Stimulated activated CD4-positive, alpha-beta T cell treated with anti-CD3 and anti-CD28 coated beads, Interleukin-2, amount 100 ng/mL, for 24 hours (primary cell): Measurements from ENCODE around the gene GCA.

Source experiments
- DNase-seq, 2 donors: peaks; one replicate each; pipeline ENCODE4 v3.0.0-alpha.2; 2020

Gene GCA

GRCh38 chr2:162328424-162329157 is 15.3 kb upstream of the GCA start:
- no peak for DNase-seq

DNA sequence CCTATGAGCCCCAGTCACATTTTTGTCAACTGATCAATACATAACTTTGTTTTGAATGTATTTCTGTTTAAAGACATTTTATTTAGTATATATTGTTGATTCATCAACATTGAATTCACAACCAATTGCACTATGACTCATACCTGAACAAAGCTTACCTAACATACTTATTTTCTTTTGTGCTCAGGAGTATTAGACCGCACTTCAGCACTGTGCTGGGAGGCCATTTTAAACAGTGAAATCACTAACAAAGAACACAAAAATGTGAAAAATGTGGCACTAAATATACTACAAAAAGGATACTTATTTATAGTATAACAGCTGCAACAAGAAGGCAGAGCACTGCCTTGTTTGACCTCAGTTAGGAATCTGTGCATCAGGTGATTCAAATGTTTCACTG is 13.1 kb upstream of the GCA start:
- no peak for DNase-seq

DNA sequence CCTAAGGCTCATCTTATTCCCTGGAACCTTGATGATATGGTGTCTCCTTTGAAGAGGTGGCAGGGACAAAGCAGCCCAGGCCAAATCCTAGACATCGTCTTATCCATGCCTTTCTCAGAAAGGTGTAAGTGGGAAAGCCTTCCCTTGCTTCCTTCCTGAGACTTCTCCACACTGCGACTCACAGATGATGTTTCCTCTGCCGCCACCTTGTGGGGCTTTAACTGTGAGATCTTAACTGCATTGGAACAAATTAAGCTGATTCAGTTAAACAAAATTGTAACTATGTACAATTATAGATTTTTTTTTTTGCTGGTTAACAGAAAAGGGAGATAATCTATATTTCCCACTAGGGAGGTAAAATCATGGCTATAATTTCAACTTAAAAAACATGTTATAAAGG is 10.0 kb upstream of the GCA start:
- DNase-seq = no peak

DNA sequence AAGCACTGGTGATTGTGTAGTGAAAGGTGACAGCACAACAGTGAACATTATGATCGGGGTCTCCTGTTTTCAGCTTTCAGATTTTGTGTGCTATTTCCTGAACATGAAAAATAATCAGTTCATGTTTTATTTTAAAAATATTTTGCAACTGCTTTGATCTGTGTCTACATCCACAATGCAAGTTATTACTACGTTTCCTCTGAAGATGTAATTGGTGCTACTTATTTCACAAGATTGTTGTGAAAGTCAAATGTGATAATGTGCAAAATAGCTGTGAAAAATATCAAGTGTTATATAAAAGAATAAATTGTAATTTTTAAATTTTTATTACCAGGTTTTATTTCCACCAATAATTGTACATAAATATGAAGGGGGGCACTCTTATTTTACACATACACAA is 6.1 kb upstream of the GCA start:
- DNase-seq = no peak

GRCh38 chr2:162340822-162341221 is 3.1 kb upstream of the GCA start:
- no peak for DNase-seq

- DNase-seq = no peak
These were observed 1.6 kb upstream of the GCA start for GRCh38 chr2:162342321-162342720.

DNA sequence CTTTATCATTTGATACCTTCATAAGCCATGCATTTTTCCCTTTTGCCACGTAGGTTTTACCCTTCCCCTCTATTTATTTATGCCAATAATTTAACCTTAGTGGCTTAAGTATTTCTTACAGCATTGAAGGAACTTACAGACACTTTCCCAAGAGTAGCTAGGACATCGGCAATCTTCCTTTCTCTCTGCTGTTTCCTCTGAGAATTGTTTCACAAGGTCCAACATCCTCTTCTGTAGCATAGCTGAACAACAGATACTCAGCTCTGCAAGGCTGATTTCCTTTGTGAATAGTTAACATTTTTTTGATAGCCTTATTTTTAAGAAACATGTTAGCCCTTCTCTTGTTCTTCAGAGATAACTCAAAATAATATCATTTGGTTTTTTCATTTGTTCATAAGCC is 1.1 kb upstream of the GCA start:
- DNase-seq = no peak

- DNase-seq = no peak
These were observed 474 bp upstream of the GCA start for GRCh38 chr2:162343492-162343823.

DNA sequence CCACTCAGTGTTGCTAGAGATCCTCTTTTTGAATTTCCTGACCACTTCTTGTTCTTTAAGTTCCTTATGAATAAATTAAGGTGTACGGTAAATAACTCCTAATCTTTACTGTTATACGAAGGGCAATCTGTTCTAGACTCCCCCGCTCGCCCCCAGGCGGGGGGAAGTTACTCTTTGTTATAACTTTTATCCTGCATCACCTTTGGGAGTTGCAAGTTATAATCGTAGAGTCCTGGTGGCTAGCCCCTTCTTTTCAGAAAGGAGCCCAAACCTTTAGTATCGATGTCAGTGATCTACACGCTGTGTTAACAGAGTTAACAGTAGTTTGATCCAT is 652 bp downstream of the GCA start:
- no peak for DNase-seq

DNA sequence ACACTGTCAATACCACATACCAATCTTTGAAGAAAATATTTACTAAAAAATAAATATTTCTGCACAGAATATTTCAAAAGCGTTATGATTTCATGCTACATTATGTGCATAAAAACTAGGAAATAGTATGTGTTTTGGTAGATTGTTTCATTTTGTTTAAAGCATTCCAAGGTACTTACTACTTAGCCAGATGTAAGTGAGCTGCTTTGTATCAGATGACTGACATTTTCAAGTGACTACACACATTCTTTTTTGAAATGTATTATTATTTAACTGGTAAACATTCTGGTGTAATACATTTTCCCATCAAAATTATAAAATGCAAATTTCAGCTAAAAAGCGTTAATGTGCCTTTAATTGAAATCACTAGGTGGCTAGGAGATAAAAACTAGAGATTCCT is 21.5 kb downstream of the GCA start:
- no peak for DNase-seq

GRCh38 chr2:162368494-162368893 is 24.6 kb downstream of the GCA start:
- DNase-seq = no peak

DNA sequence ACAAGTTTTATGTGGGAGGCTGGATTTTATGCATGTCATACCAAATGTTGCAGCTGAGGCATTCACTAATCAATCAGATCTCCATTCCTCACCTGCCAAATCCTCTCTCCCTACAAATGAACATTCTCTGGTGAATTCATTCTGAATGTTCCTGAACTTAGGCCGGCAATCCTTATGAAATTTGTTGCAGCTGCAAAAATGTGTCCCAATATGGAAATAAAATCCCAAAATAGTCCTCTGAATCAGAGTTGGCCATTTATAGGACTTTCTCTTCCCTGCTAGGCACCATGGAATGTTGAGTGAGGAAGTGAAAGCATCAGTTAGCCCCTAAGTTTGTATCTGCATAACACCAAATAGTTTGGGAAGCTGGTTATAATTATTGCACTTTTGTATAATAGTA is 25.6 kb downstream of the GCA start:
- no peak for DNase-seq

- no peak for DNase-seq
These were observed 27.0 kb downstream of the GCA start for GRCh38 chr2:162370931-162371330.

DNA sequence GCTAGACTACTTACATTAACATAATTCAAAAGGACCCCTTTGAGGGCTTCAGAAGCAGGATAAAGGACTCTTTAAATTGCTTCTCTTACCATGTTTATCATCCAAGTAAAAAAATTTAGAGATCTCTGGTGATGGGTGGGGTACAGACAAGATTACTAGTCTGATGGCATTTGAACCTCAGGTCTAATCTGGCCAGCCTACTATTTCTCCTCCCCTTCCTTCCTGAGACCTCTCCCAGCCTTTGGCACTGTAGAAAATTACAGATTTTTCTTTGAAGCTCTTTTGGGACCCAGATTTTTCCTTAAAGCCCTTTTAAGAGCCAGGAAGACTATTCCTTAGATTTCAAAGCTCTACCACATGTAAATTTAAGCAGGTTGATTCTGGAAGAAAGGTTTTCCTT is 28.9 kb downstream of the GCA start:
- no peak for DNase-seq

GRCh38 chr2:162379719-162380580 is 36.0 kb downstream of the GCA start:
- DNase-seq = no peak

GRCh38 chr2:162381851-162382250 is 37.9 kb downstream of the GCA start:
- no peak for DNase-seq

- no peak for DNase-seq
These were observed 38.3 kb downstream of the GCA start for GRCh38 chr2:162382278-162382677.

- DNase-seq = no peak
These were observed 41.6 kb downstream of the GCA start for GRCh38 chr2:162385536-162385935.

DNA sequence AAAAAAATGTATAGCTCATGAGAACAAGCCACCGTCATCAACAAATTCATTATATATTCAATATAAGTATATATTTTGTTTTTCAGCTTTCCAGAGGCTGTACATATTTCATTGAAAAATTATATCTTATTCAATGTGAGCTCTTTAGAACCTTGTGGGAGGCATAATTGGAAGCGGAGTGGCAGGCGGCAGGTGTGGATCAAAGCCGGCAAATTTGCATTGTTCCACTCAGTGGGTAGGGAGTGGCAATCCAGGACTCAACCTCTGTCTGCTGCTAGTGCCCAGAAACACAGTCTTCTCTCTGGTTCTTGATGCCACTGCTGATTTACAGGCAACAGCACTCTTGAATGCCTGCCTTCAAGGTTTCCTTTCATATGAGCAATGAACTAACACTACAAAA is 46.9 kb downstream of the GCA start:
- no peak for DNase-seq

- DNase-seq = no peak
These were observed 56.4 kb downstream of the GCA start for GRCh38 chr2:162400336-162400735.

DNA sequence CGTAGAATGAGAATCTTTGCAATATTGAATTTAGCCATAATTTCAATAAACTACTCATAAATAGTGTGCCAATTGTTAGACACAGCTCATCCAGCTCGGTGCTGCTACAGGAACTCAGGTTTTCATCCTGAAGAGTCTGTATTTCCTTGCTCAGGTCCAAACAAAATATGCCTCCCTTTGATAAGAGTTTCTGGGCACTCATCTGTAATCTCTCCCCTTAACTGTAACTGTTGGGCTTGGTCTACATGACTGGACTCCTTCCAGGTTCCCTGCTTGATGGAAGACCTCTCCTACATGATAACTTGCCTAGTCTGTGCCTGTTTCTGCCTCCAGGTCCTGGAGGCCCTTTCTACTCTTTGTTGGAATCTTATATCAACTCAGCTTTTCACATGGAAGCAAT is 57.9 kb downstream of the GCA start:
- DNase-seq = no peak

- DNase-seq = no peak
These were observed 60.0 kb downstream of the GCA start for GRCh38 chr2:162403884-162404283.
